ENCODE measurements around the gene SEC14L2. TPM values are rescaled to one million over a fixed set of nuclear protein-coding genes. Genes with fewer than 3 reads are reported as not detected.

Gene SEC14L2
- polyA plus RNA-seq, 1 donor from 2014 or later, result 2.7 TPM

- H3K4me2 ChIP-seq (ENCODE audit: low read length), result no peak overlapping the region
- H3K4me3 ChIP-seq (ENCODE audit: low read length), result no peak overlapping the region
- no peak overlapping the region for H2AFZ ChIP-seq (ENCODE audit: low read depth, low read length)
- H3K27me3 ChIP-seq (ENCODE audit: insufficient read depth, low read depth, low read length), result no peaks in the 10 kb centered on the region
- H3K9ac ChIP-seq (ENCODE audit: low read length), result no peak overlapping the region
- H3K36me3 ChIP-seq (ENCODE audit: insufficient read depth, low read length), result no peaks in the 10 kb centered on the region
- TF ChIP-seq POLR2AphosphoS5 (IDR thresholded peaks at IDR 0.05) (no peak), TAF1 (IDR thresholded peaks at IDR 0.05; ENCODE audit: low read depth) (no peak), MXI1 (conservative IDR thresholded peaks at IDR 0.05; ENCODE audit: poor library complexity, severe bottlenecking) (no peak)
- no peaks in the 10 kb centered on the region for H3K9me2 ChIP-seq (ENCODE audit: insufficient read depth, low read length)
- H4K20me1 ChIP-seq (ENCODE audit: insufficient read depth), result no peaks in the 10 kb centered on the region
- no peaks in the 10 kb centered on the region for H3F3A ChIP-seq (ENCODE audit: insufficient read depth, low read length, poor library complexity, severe bottlenecking)
- no peak overlapping the region for H3K27ac ChIP-seq (ENCODE audit: low read length)
- H3K79me2 ChIP-seq (replicated peaks; ENCODE audit: insufficient read depth, low read length), result no peaks in the 10 kb centered on the region
- H3K9me3 ChIP-seq (ENCODE audit: low read length), result no peaks in the 10 kb centered on the region
Observed at GRCh38 chr22:30408388-30409102, 11.7 kb downstream of the SEC14L2 start.

GRCh38 chr22:30411780-30412179 lies 15.0 kb downstream of the SEC14L2 start:
- Histone ChIP-seq H3K36me3 (ENCODE audit: insufficient read depth, low read length) (no peaks in the 10 kb centered on the region), H3K4me2 (ENCODE audit: low read length) (no peak overlapping the region), H3K9me3 (ENCODE audit: low read length) (no peaks in the 10 kb centered on the region), H3K9ac (ENCODE audit: low read length) (no peak overlapping the region), H4K20me1 (ENCODE audit: insufficient read depth) (no peaks in the 10 kb centered on the region), H3F3A (ENCODE audit: insufficient read depth, low read length, poor library complexity, severe bottlenecking) (no peaks in the 10 kb centered on the region), H3K79me2 (replicated peaks; ENCODE audit: insufficient read depth, low read length) (no peaks in the 10 kb centered on the region), H3K9me2 (ENCODE audit: insufficient read depth, low read length) (no peaks in the 10 kb centered on the region), H3K27me3 (ENCODE audit: insufficient read depth, low read depth, low read length) (no peaks in the 10 kb centered on the region), H2AFZ (ENCODE audit: low read depth, low read length) (no peak overlapping the region), H3K4me3 (ENCODE audit: low read length) (no peak overlapping the region), H3K27ac (ENCODE audit: low read length) (no peak overlapping the region)
- TF ChIP-seq RAD21 (conservative IDR thresholded peaks at IDR 0.05) (no peak), SMC3 (conservative IDR thresholded peaks at IDR 0.05; ENCODE audit: poor library complexity) (no peak)

DNA sequence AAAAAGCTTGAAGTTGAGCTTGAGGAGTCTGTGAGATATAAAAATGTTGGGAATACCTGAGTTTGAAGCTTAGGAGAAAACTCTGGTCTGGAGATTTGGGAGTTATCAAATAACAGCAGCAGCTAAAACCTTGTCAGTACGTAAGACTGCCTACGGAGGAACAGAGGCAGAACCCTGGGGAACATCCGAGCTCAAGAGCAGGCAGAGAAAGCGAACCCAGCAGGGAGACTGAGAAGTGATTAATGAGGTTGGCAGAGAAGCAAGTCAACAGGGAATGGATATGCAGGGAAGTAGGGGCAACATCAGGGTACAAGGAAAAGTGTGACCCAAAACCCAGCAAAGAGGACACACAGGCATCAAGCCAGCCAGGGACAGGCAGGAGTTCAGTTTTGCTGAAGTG lies 16.2 kb downstream of the SEC14L2 start:
- Histone ChIP-seq H3K9me3 (ENCODE audit: low read length) (no peaks in the 10 kb centered on the region), H3K4me3 (ENCODE audit: low read length) (no peak overlapping the region), H3K27ac (ENCODE audit: low read length) (no peak overlapping the region), H3F3A (ENCODE audit: insufficient read depth, low read length, poor library complexity, severe bottlenecking) (no peaks in the 10 kb centered on the region), H4K20me1 (ENCODE audit: insufficient read depth) (no peaks in the 10 kb centered on the region), H2AFZ (ENCODE audit: low read depth, low read length) (no peak overlapping the region), H3K4me2 (ENCODE audit: low read length) (no peak overlapping the region), H3K27me3 (ENCODE audit: insufficient read depth, low read depth, low read length) (no peaks in the 10 kb centered on the region), H3K79me2 (replicated peaks; ENCODE audit: insufficient read depth, low read length) (no peaks in the 10 kb centered on the region), H3K9me2 (ENCODE audit: insufficient read depth, low read length) (no peaks in the 10 kb centered on the region), H3K9ac (ENCODE audit: low read length) (no peak overlapping the region), H3K36me3 (ENCODE audit: insufficient read depth, low read length) (no peaks in the 10 kb centered on the region)
- TF ChIP-seq POLR2AphosphoS5 (IDR thresholded peaks at IDR 0.05) (no peak), EZH2 (IDR thresholded peaks at IDR 0.05; ENCODE audit: borderline replicate concordance, insufficient read depth, low read length, poor library complexity, severe bottlenecking) (no peak), CTCF (IDR thresholded peaks at IDR 0.05; ENCODE audit: poor library complexity, severe bottlenecking) (no peak), RAD21 (conservative IDR thresholded peaks at IDR 0.05) (no peak)
